DMS 273 (cell line): ENCODE results near the gene MASP1.

Experiments used
- DNase-seq: peaks from one replicate; lab custom pipeline; 2025; ENCODE audit not compliant: unreplicated experiment; lab: John Stamatoyannopoulos, UW

Gene MASP1

DNA sequence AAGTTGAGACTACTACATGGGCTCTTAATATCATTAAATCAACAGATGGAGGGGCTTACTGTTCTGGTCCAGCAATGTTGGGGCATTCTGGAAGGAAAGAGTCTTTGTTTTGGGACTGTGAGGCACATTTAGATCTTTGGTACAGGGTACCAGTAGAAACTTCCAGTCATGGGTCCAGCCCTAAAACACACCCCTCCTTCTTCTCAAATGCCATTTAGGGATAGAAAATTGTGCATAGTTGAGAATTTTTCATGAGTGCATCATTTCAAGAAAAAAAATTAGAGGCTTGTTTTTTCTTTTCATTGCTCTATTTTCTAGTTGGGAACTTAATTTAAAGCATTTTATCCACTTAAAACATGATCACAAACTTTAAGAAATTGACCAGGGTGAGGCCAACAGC is 98.4 kb downstream of the MASP1 start:
- DNase-seq = no peak

DNA sequence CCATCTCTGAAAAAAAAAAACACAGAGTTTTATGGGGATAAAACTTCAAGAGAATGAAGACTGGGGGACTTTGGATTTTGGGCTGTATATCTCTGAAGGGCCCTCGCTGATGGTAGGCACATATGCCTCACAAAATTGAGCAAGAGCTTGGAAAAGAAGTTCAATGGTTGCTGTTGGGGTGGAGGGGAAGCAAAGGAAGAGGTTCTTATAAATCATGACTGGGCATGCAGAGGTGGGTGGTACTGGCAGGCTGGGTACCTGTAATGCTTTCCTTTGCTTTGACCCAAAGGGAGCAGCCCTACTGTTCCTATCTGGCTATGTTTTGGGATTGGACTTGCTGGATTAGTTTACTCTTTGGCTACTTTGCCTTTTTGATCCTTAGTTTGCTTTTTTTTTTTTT is 100.3 kb downstream of the MASP1 start:
- no peak for DNase-seq

DNA sequence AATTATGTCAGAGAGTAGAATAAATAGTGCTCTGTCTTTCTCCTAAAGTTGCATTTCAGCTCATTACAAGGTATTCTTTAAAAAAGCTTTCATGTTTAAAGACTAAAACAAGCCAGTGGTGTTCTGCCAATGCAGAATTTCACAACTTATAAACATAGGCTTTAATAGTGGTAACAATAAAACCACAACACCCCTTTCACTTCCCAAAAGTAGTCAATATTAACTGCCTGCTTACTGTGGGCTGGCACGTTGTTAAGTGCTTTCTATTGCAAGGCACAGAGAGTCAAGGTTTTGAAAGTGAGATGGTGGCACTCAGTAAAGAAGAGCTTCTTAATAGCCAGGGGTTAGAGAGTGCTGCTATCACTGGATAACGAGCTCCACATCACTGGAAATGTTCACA is 102.6 kb downstream of the MASP1 start:
- DNase-seq = no peak

DNA sequence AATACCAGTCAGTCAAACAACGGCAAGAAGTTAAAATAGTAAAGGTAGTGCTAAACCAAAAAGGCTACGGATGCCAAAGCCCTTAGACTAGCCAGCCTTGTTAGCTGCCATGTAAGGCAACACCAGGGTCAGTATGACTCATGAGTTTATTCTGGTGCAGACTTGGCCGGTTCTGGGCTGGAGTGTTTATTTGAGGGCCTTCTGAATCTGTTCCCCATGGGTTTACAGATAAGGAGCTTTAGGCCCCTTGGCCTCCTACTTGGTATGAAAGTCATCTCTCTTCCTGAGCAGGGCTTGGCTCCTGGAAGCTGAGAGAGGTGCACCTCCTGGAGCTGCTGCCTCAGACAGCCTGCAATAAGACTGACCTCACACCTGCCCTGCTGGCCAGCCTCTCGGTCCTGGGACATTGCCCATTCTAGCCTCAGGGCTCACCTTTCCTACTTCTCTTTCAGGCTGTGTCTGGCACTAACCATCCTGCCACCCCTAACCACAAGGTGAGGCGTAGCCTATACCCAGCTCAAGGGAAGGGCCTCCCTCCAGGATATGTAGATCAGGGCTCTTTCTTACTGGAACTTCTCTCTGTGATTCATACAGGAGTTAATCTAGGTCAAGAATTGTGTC is 104.6 kb downstream of the MASP1 start:
- peak; percentile 31 for DNase-seq

DNA sequence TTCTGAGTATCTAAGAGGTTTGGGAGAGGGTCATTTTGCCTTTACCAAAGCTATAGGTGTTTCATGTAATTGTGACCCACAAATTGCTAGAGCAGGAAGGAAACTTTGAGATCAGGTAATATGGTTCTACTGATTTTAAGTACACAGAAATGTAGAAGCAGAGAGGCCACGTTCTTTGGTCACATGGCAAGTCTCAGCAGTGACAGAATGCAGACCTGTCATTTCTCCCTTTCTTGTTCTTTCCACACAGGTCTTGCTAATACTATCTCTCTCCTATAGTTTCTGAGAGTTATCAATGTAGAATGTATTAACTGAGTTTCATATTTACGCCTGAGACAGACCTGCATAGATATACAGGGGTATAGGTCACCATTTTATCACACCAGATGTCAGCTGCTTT is 105.2 kb downstream of the MASP1 start:
- no peak for DNase-seq

DNA sequence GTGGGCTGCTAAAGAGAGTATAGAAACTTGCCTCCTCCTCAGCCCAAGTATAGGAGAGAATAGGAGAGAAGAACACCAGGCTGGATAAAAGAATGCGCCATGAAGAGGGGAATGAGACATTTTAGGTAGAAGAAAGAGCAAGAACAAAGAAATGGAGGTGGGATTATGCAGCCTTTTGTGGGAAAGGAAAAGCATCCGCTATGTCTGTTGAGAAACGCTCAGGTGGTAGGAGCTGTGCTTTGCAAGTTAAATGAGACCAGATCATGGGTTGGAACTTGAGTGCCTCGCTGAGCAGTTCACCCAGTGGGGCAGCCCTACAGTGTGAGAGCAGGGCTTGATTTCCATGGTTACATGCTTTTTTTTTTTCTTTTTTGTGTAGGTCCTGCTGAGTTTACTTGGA is 105.8 kb downstream of the MASP1 start:
- no peak for DNase-seq
